GM12801 (cell line): ENCODE results near the gene HAGHL.

Experiments used
- TF ChIP-seq, protein P1 (sequence below): IDR thresholded peaks from one replicate; pipeline ENCODE4 v1.5.1; 2011; ENCODE audit warnings: control low read depth; ENCODE audit not compliant: insufficient read length; ENCODE audit errors: extremely low read depth

HAGHL gene

DNA sequence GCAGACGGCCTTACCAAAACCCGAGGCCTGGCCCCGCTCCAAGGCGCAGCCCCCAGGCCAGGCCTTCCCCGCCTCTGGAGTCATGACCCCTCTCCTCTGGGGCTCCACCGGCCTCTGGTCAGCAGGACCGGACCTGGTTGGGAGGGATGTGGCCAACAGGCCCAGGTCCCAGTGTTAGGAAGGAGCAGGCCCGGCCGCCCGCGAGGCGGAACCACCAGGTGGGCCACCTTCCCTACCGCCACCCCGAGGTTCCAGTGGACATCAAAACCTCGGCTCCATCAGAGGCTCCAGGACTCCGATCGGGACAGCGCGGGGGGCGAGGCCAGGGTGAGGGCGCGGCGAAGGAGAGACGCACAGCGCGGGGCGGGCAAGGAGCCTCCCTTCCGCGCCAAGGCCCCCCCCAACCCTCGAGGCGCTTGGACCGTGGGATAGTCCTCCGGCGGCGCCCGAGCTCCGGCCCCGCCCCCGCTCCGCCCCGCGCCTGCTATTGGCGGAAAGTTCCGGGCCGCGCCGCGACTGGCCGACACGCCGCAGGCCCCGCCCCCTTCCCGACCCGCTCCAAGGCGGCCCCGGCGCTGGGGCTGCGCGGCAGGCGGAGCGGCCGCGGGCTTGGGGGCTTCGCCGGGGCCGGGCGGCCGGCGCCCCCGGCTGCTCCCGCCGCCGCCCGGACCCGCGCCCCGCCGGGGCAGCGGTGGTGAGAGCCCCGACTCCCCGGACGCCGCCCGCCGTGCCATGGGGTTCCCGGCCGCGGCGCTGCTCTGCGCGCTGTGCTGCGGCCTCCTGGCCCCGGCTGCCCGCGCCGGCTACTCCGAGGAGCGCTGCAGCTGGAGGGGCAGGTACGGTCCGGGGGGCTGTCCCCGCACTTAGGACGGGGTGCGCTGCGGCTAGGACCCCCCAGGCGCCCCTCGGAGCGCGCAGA lies 12.1 kb upstream of the HAGHL start, which contains the start of gene METRN:
Gene METRN, plus strand, starts transcription at position 561 of the 919 bp plus-strand sequence. Its CDS starts 172 bp downstream, at position 733.
- TF ChIP-seq, protein P1, sequence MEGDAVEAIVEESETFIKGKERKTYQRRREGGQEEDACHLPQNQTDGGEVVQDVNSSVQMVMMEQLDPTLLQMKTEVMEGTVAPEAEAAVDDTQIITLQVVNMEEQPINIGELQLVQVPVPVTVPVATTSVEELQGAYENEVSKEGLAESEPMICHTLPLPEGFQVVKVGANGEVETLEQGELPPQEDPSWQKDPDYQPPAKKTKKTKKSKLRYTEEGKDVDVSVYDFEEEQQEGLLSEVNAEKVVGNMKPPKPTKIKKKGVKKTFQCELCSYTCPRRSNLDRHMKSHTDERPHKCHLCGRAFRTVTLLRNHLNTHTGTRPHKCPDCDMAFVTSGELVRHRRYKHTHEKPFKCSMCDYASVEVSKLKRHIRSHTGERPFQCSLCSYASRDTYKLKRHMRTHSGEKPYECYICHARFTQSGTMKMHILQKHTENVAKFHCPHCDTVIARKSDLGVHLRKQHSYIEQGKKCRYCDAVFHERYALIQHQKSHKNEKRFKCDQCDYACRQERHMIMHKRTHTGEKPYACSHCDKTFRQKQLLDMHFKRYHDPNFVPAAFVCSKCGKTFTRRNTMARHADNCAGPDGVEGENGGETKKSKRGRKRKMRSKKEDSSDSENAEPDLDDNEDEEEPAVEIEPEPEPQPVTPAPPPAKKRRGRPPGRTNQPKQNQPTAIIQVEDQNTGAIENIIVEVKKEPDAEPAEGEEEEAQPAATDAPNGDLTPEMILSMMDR, result no peak

DNA sequence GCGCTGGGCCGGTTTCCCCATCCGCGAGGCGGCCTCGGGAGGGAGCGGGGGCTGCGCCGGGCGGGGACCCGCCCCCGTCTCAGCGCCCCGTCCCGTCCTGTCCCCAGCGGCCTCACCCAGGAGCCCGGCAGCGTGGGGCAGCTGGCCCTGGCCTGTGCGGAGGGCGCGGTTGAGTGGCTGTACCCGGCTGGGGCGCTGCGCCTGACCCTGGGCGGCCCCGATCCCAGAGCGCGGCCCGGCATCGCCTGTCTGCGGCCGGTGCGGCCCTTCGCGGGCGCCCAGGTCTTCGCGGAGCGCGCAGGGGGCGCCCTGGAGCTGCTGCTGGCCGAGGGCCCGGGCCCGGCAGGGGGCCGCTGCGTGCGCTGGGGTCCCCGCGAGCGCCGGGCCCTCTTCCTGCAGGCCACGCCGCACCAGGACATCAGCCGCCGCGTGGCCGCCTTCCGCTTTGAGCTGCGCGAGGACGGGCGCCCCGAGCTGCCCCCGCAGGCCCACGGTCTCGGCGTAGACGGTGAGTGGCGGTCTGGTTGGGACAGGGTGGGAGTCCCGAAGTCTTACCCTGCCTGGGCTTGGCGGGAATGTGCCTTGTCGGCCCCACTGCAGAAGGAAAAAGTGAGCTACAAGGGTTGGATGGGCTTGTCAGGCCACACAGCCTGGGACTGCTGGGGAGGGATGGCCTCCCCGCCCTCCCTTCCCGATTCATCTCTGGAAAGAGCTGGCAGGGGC lies 11.3 kb upstream of the HAGHL start:
- TF ChIP-seq, protein P1, result no peak

DNA sequence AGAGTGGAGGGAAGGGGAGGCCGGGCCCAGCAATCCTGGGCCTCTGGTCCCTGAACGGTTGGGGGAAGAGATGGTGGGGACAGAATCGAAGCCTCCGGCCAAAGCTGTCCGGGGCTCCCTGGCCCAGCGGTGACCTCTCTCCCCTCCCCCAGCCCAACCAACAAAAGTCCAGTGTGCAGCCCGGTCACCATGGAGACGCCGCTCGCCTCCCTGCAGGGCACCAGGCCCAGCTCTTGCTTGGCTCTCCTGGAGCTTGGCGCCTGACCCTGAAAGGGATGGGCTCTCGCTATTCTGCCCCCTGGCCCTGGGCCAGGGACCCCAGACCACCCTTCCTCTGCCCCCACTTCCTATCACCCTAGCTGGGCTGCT lies 10.7 kb upstream of the HAGHL start:
- TF ChIP-seq, protein P1, result no peak

DNA sequence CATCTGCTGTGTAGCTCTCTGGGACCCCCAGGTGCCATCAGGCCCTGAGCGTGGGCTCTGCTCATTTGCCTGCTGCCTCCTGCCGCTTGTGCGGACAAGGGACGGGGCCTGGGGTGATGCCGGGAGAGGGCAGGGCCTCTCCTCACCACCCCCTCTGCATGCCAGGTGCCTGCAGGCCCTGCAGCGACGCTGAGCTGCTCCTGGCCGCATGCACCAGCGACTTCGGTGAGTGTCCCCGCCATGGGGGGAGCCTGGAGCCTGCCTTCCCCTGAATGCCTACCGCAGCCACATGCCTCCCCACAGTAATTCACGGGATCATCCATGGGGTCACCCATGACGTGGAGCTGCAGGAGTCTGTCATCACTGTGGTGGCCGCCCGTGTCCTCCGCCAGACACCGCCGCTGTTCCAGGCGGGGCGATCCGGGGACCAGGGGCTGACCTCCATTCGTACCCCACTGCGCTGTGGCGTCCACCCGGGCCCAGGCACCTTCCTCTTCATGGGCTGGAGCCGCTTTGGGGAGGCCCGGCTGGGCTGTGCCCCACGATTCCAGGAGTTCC lies 10.1 kb upstream of the HAGHL start:
- TF ChIP-seq, protein P1, result no peak

DNA sequence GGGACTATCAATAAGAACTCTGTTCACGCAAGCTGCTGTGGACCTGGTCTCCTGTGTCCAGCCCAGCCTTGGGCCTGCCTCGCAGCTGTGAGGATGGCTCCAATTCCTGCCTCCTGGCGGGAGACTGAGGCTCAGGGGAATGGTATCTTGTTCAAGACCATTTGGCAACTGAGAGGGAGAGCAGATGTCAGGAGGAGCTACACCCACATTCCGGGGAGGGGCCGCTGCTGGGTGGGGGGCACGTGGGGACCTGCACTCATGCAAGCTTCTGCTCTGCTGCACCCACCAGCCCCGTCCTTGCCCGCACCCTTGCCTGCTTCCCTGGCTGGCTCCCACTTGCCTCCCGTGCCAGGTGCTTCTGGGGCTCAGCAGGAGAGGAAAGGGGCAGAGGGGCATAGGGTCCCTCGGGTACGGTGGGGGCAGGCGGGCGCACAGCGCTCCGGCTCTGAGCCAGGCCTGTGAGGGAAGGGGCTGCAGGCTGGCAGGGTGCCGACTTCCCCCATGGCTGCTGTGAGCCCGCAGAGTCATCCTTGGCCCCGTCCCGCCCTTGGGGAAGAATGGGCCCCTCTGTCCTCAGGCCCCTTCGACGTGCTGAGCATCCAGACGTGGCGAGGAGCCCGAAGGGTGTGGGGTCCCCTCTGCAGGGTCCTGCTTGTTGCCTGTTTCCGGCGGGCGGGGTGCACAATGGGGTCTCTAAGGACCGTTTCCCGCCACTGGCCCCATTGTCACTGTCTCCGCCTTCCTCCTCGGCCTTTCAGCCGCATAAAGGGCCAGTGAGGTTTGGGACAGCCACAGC lies 9.3 kb upstream of the HAGHL start:
- TF ChIP-seq, protein P1, result no peak

DNA sequence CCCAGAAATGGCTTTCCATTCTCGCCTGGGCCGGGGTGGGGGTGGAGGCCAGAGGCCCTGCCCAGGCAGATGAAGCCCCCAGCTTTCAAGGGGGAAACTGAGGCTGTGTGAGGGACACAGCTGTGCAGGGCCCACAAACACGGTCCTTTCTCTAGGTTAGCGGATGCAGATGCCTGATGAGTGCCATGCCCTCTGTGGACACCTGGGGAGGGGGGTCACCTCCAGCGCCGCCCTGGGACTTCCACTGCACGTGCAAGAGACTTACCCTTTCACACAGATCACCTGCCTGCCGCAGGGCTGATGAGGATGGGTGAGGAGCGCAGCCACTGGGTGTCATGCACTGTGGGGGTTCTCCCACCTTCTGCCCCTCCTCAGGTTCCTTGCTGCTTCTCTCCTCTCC lies 8.5 kb upstream of the HAGHL start:
- TF ChIP-seq, protein P1, result no peak

DNA sequence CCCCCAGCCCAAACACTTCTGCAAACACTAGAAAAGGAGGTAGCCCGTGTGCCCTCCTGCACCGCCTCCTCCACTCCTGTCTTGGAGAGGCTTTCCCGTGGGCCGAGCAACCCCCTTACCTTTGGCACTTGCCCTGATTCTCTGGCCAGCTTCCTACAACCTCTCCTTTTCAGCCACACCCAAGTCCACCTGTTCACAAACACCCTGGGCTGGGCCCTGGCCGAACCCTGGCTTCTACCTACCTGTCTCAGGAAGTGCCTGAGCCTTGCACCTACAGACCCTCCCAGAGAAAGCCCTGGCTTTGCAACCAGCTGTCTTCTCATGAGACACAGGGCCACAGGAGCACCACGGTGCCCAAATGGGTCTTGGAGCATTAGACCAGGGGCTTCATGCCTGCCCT lies 8.0 kb upstream of the HAGHL start:
- TF ChIP-seq, protein P1, result no peak
